ENCODE data around the gene LRP1B.
"Not testable (repeated sequence)": the region's sequence is repeated elsewhere in the genome, so short reads cannot be mapped to it uniquely, and the experiment has no call there.

Gene LRP1B

GRCh38 chr2:140662504-140662903 is 1468.3 kb downstream of the LRP1B start:
- in situ Hi-C loops (cut with MboI; ENCODE audit: low sequenced_read_pairs): no loop called here

DNA sequence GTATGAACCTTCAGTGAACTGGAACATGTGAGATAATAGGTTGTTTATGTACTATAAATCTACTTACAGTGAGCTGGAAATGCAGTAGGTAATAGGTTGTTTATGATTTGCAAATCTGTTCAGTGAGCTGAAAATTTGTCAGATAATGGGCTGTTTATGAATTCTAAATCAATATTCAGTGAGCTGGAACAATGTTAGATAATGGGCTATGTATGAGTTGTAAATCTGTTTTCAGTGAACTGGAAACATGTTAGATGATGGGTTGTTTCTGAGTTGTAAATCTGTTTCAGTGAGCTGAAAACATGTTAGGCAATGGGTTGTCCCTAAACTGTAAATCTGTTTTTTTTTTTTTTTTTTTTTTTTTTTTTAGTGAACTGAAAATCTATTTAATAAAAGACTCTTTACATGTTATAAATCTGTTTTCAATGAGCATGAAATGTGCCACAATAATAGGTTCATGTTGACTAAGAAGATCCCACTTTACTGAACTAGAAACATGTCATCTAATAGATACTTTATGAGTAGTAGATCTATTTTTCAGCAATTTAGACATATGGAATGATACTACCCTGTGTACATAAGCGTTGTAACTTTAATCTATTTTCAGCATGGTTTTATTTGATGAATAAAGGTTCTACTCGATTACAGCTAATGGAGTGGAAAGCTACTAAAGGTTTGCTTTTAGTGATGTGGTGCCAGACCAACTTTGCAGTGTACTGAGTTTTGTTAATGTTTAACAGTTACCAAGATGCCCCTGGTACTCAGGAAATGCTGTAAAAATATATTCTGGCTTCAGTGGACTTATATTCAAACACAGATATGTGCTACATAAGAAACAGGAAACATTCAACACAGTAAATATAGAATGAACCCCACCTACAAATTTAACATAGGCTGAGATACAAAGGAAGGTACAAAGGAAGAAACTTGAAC is 1471.8 kb downstream of the LRP1B start:
- in situ Hi-C loops (cut with MboI; ENCODE audit: low sequenced_read_pairs): no loop called here

DNA sequence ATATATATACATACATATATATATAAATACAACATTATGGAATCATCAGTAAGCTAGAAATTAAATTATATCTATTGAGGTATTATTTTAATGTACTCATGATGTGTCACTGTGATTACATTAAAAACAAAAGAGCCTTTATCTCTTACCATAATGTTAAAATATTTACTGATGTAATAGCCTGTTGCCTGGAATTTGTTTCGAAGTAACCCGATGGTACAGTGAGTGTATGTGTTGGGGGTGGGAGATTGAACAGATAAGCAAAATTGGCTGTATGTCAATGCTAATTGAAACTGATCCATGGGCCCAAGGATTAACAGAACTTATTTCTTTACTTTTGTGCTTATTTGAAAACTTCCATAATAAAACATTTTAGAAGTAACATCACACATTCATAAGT is 1473.2 kb downstream of the LRP1B start:
- in situ Hi-C loops (cut with MboI; ENCODE audit: low sequenced_read_pairs): no loop called here

DNA sequence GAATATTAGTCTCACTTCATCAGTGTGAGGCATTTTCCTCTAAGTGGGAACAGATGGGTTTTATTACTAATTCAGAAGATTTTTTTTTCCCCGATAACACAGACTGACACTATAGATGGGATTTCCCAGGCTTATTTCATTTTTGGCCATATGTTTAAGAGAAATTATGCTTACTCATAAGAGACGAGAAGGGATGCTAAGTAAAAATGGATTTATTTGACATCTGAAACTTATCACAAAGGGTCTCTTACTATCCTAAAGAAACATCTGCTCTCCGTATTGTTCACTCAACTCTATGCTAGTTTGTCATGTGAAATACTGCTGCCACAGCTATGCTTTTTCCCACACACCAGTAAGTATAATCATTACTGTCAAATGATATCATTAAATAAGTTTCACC is 1476.3 kb downstream of the LRP1B start:
- in situ Hi-C loops (cut with MboI; ENCODE audit: low sequenced_read_pairs): no loop called here

- in situ Hi-C loops (cut with MboI; ENCODE audit: low sequenced_read_pairs): no loop called here
Observed at GRCh38 chr2:140650825-140651224, 1480.0 kb downstream of the LRP1B start.

- in situ Hi-C loops (cut with MboI; ENCODE audit: low sequenced_read_pairs): not testable (repeated sequence)
Observed at GRCh38 chr2:140650134-140650533, 1480.7 kb downstream of the LRP1B start.

DNA sequence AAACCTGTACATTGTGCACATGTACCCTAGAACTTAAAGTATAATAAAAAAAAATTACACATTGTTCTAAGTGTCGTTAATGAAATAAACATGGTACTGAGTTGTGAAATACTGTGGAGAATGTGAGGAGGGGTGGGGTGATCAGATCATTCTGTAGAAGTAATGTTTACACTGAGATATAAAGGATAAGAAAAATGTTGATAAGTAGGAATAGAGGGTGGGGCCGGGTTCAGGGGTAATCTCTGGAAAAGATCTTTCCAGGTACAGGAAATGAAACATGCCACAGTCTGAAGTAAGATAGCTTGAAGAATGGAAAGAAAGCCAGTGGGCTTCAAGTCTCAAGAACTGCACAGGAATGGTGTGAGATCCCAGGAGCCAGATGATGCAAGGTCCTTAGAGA is 1482.4 kb downstream of the LRP1B start:
- in situ Hi-C loops (cut with MboI; ENCODE audit: low sequenced_read_pairs): no loop called here

DNA sequence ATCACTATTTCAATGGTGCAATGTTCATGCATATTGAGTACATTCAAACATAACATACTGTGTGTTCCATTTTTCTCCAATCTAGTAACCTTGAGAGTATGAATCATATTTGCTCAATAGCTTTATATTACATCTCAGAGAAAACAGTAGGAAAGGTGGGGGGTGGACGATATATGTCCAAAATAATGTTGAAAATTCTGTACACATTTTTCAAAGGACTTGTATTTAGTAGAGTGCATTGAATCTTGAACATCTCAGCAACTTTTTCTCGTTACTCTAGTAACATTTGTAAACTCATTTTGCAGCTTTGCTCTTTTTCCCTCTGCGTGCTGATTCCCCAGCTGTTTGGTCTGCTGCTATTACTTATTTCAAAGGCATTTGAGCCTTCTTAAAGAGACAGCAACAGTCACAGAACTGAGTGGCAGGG is 1487.0 kb downstream of the LRP1B start:
- in situ Hi-C loops (cut with MboI; ENCODE audit: low sequenced_read_pairs): no loop called here

DNA sequence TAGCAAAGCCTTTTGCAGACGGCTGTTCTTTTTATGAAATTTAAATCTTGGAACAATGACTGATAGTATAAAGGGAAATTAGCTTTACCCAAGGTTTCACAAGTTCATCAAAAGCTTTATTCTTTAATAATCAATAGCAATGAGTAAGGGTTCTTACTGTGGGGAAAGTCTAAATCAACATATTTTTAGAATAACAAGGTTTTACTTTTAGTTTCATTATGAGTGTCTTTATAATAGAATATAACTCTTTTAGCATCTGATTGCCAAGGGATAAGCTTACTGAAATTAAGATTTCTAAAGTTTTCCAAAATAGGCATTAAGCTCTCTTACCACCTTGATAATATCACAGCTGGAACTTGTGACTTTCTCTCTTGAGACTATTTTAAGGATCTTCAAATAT is 1489.7 kb downstream of the LRP1B start:
- in situ Hi-C loops (cut with MboI; ENCODE audit: low sequenced_read_pairs): no loop called here

DNA sequence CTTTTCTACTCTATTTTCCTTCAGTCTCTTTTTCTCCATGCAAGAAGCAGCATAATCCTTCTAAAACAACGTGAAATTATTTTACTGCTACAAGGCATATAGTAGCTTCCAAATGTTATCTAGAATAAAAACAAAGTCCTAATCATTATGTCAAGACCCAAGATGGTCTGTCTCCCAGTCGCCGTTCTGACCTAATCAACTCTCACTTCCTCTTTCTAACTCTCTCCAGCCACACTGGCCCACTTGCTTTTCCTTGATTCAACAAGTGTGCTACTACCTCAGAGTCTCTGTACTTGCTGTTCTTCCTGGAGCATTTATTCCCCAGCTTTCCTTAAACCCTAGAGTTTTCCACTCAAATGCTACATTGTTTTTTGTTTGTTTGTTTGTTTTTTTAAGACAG is 1491.2 kb downstream of the LRP1B start:
- in situ Hi-C loops (cut with MboI; ENCODE audit: low sequenced_read_pairs): no loop called here

DNA sequence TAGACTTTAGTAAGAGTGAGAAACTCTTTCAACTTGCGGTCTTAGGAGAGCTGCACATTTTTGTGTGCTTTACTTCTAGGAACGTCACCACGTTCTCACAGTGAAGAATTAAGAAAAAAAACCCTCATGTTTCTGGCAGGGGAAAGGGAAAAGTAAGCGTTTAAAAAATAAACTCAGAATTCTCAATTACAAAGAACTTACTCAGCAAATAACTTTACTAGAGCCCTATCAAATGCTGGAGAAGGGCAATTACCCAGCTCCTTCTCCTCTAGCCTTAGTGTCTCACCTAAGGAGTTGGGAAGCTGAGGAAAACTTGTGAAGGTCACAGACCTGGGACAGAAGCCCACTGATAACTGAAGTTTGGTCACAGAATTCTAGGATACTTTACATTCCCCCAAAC is 1500.3 kb downstream of the LRP1B start:
- in situ Hi-C loops (cut with MboI; ENCODE audit: low sequenced_read_pairs): no loop called here

DNA sequence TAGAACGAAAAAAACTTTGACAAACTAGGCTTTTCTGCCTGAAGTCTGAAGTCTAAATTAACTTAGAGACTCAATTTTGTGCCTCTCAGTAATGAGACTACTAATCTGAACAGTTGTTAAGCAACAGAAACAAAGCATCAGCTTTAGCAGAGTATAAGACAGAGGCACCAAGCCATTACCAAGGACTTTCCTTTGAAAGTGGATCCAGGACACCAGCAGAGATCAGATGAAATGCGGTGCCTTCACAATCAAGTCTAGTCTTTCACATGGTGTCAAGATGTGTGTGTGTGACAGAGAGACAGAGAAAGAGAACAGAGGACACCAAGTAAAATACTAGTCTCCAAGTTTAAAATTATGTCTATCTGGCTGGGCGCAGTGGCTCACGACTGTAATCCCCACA is 1502.9 kb downstream of the LRP1B start:
- in situ Hi-C loops (cut with MboI; ENCODE audit: low sequenced_read_pairs): no loop called here

- in situ Hi-C loops (cut with MboI; ENCODE audit: low sequenced_read_pairs): no loop called here
Observed at GRCh38 chr2:140627136-140627535, 1503.7 kb downstream of the LRP1B start.

GRCh38 chr2:140624200-140624599 is 1506.6 kb downstream of the LRP1B start:
- in situ Hi-C loops (cut with MboI; ENCODE audit: low sequenced_read_pairs): no loop called here

GRCh38 chr2:140621583-140622362 is 1509.0 kb downstream of the LRP1B start:
- in situ Hi-C loops (cut with MboI; ENCODE audit: low sequenced_read_pairs): no loop called here

- in situ Hi-C loops (cut with MboI; ENCODE audit: low sequenced_read_pairs): no loop called here
Observed at GRCh38 chr2:140604788-140605187, 1526.0 kb downstream of the LRP1B start.

- in situ Hi-C loops (cut with MboI; ENCODE audit: low sequenced_read_pairs): no loop called here
Observed at GRCh38 chr2:140604096-140604495, 1526.7 kb downstream of the LRP1B start.

GRCh38 chr2:140603416-140603815 is 1527.4 kb downstream of the LRP1B start:
- in situ Hi-C loops (cut with MboI; ENCODE audit: low sequenced_read_pairs): no loop called here

DNA sequence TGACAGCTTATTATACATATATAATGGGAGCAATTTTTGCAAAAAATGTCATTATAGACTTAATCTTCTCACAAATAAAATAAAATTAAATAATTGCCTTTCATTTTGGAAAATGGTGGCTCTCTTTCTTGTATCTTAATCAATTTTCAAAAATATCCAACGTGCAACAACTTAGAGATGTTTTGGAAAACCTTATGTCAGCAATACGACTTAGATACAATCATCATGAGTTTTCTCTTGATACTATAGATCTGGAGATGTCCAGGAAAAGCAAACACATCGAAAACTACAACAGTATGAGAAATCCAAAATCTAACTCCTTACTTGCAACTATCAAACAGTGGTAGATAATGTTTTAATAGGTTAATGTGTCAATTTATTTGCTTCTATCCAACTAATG is 1529.0 kb downstream of the LRP1B start:
- in situ Hi-C loops (cut with MboI; ENCODE audit: low sequenced_read_pairs): no loop called here

DNA sequence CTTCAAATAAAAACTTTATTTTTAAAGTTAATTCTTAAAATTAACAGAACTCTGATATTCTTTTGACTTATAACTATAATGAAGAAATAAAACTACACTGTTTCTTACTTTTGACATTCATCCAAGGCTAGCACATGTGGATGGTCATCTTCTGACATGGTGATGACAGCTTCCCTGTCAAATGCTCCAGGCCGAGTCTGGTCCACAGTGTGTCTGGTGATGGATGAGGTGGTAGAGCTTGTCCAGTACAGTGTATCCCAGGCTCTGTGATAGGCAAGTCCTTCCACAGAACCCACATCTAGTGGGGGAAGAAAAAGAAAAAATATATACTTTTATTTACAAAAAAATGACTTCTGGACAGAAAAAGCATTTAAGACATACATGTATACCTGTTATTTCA is 1529.5 kb downstream of the LRP1B start:
- in situ Hi-C loops (cut with MboI; ENCODE audit: low sequenced_read_pairs): no loop called here

- in situ Hi-C loops (cut with MboI; ENCODE audit: low sequenced_read_pairs): no loop called here
Observed at GRCh38 chr2:140600116-140600515, 1530.7 kb downstream of the LRP1B start.

- in situ Hi-C loops (cut with MboI; ENCODE audit: low sequenced_read_pairs): no loop called here
Observed at GRCh38 chr2:140597836-140598235, 1533.0 kb downstream of the LRP1B start.
